Measurements from ENCODE around the gene P2RY8. TPM values are rescaled to one million over a fixed set of nuclear protein-coding genes. Genes with fewer than 3 reads are reported as not detected.
A peak's percentile ranks its signal among the peaks of the same experiment; 100 is the strongest.
"Not testable (repeated sequence)": the region's sequence is repeated elsewhere in the genome, so short reads cannot be mapped to it uniquely, and the experiment has no call there.

Gene P2RY8
- total and polyA plus RNA-seq, 2 experiments from 2014 or later, result not detected

GRCh38 chrX:1493877-1494510 is 43.0 kb downstream of the P2RY8 start:
- DNase-seq (ENCODE audit: low read depth in 1 of 2, low spot score in 1 of 2), result no peak
- Histone ChIP-seq H3K4me3 (no peak overlapping the region), H3K4me1 (ENCODE audit: low read depth) (no peaks in the 10 kb centered on the region), H3K9me3 (ENCODE audit: low read depth) (no peaks in the 10 kb centered on the region), H3K36me3 (no peaks in the 10 kb centered on the region), H3K27me3 (no peaks in the 10 kb centered on the region), H3K27ac (no peak overlapping the region)
- TF ChIP-seq, protein P1, sequence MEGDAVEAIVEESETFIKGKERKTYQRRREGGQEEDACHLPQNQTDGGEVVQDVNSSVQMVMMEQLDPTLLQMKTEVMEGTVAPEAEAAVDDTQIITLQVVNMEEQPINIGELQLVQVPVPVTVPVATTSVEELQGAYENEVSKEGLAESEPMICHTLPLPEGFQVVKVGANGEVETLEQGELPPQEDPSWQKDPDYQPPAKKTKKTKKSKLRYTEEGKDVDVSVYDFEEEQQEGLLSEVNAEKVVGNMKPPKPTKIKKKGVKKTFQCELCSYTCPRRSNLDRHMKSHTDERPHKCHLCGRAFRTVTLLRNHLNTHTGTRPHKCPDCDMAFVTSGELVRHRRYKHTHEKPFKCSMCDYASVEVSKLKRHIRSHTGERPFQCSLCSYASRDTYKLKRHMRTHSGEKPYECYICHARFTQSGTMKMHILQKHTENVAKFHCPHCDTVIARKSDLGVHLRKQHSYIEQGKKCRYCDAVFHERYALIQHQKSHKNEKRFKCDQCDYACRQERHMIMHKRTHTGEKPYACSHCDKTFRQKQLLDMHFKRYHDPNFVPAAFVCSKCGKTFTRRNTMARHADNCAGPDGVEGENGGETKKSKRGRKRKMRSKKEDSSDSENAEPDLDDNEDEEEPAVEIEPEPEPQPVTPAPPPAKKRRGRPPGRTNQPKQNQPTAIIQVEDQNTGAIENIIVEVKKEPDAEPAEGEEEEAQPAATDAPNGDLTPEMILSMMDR (IDR thresholded peaks at IDR 0.05; ENCODE audit: low read depth, low read length), result no peak

GRCh38 chrX:1493412-1493811 is 43.6 kb downstream of the P2RY8 start:
- H3K27me3 ChIP-seq, result no peaks in the 10 kb centered on the region
- H3K27ac ChIP-seq, result no peak overlapping the region
- H3K4me1 ChIP-seq (ENCODE audit: low read depth), result no peaks in the 10 kb centered on the region
- no peak overlapping the region for H3K4me3 ChIP-seq
- TF ChIP-seq, protein P1 (IDR thresholded peaks at IDR 0.05; ENCODE audit: low read depth, low read length), result no peak
- H3K9me3 ChIP-seq (ENCODE audit: low read depth), result no peaks in the 10 kb centered on the region
- no peaks in the 10 kb centered on the region for H3K36me3 ChIP-seq
- DNase-seq (ENCODE audit: low read depth in 1 of 2, low spot score in 1 of 2), result no peak

GRCh38 chrX:1492421-1493012 is 44.5 kb downstream of the P2RY8 start:
- Histone ChIP-seq H3K36me3 (no peaks in the 10 kb centered on the region), H3K4me3 (no peak overlapping the region), H3K27ac (no peak overlapping the region), H3K9me3 (ENCODE audit: low read depth) (no peaks in the 10 kb centered on the region), H3K27me3 (no peaks in the 10 kb centered on the region), H3K4me1 (ENCODE audit: low read depth) (no peaks in the 10 kb centered on the region)
- TF ChIP-seq, protein P1 (IDR thresholded peaks at IDR 0.05; ENCODE audit: low read depth, low read length), result no peak
- no peak for DNase-seq (ENCODE audit: low read depth in 1 of 2, low spot score in 1 of 2)

- H3K4me1 ChIP-seq (ENCODE audit: low read depth), result no peaks in the 10 kb centered on the region
- TF ChIP-seq, protein P1 (IDR thresholded peaks at IDR 0.05; ENCODE audit: low read depth, low read length), result no peak
- H3K36me3 ChIP-seq, result no peaks in the 10 kb centered on the region
- no peak overlapping the region for H3K4me3 ChIP-seq
- DNase-seq (ENCODE audit: low read depth in 1 of 2, low spot score in 1 of 2), result peak; percentile 14 to 20
- no peaks in the 10 kb centered on the region for H3K27me3 ChIP-seq
- H3K9me3 ChIP-seq (ENCODE audit: low read depth), result no peaks in the 10 kb centered on the region
- no peak overlapping the region for H3K27ac ChIP-seq
Measured at GRCh38 chrX:1491851-1492349, 45.1 kb downstream of the P2RY8 start.

DNA sequence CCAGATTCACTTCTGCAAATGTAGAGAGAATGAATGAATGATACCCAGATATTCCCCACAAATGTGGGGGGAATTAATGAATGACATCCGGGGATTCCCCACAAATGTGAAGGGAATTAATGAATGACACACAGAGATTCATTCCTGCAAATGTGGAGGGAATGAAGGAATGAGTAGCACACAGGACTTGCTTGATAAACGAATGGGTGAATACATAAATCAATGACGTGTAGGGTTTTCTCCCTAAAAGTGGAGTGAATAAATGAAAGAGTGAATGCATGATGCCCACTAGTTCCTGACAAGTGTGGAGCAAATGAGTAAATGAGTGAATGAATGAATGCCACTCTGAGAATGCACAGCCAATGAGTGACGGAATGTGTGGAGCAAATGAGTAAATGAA is 45.7 kb downstream of the P2RY8 start:
- not testable (repeated sequence) for H3K4me1 ChIP-seq (ENCODE audit: low read depth); DNase-seq (ENCODE audit: low read depth in 1 of 2, low spot score in 1 of 2); H3K36me3 ChIP-seq; H3K27ac ChIP-seq; H3K27me3 ChIP-seq; H3K9me3 ChIP-seq (ENCODE audit: low read depth); H3K4me3 ChIP-seq

GRCh38 chrX:1490723-1491122 is 46.3 kb downstream of the P2RY8 start:
- not testable (repeated sequence) for DNase-seq (ENCODE audit: low read depth in 1 of 2, low spot score in 1 of 2); H3K36me3 ChIP-seq; H3K4me3 ChIP-seq; H3K9me3 ChIP-seq (ENCODE audit: low read depth); H3K27me3 ChIP-seq; H3K4me1 ChIP-seq (ENCODE audit: low read depth); H3K27ac ChIP-seq

DNA sequence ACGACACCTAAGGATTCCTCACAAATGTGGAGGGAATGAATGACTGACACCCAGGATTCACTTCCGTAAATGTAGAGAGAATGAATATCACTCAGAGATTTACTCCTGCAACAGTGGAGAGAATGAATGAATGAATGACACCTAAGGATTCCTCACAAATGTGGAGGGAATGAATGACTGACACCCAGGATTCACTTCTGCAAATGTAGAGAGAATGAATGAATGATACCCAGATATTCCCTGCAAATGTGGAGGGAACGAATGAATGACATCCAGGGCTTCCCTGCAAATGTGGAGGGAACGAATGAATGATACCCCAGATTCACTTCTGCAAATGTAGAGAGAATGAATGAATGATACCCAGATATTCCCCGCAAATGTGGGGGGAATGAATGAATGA is 47.6 kb downstream of the P2RY8 start:
- H3K27me3 ChIP-seq; H3K36me3 ChIP-seq; H3K4me1 ChIP-seq (ENCODE audit: low read depth); H3K4me3 ChIP-seq; H3K9me3 ChIP-seq (ENCODE audit: low read depth); DNase-seq (ENCODE audit: low read depth in 1 of 2, low spot score in 1 of 2); H3K27ac ChIP-seq: not testable (repeated sequence)
